Smooth muscle cell (in vitro differentiated cells): Measurements from ENCODE around the gene TOLLIP. TPM values are rescaled to one million over a fixed set of nuclear protein-coding genes. Genes with fewer than 3 reads are reported as not detected.

Source experiments
- DNase-seq: peaks from one replicate; lab custom pipeline; 2025; ENCODE audit not compliant: unreplicated experiment; lab: John Stamatoyannopoulos, UW
- H2AFZ ChIP-seq: fragments of 200-600 bp; sonication (generic); 2 replicates; pipeline ENCODE4 v1.6.0; 2016; ENCODE audit warnings: antibody characterized with exemption, low read depth, mild to moderate bottlenecking
- H3F3A ChIP-seq: fragments of 200-600 bp; sonication (generic); 2 replicates; pipeline ENCODE4 v1.6.0; 2017; ENCODE audit warnings: antibody characterized with exemption, low read depth
- H3K27ac ChIP-seq: fragments of 200-600 bp; sonication (generic); 2 replicates; pipeline ENCODE4 v1.5.1; 2016; ENCODE audit warnings: low read depth, mild to moderate bottlenecking
- H3K27me3 ChIP-seq: fragments of 200-600 bp; sonication (generic); 2 replicates; pipeline ENCODE4 v1.6.1; 2016; ENCODE audit warnings: low read depth, mild to moderate bottlenecking
- H3K36me3 ChIP-seq: fragments of 200-600 bp; sonication (generic); 2 replicates; pipeline ENCODE4 v1.5.1; 2016; ENCODE audit warnings: low read depth
- H3K4me1 ChIP-seq: fragments of 200-600 bp; sonication (generic); 2 replicates; pipeline ENCODE4 v1.5.1; 2016; ENCODE audit warnings: low read depth
- H3K4me2 ChIP-seq: fragments of 200-600 bp; sonication (generic); 2 replicates; pipeline ENCODE4 v1.6.0; 2016; ENCODE audit warnings: mild to moderate bottlenecking
- H3K4me3 ChIP-seq: fragments of 200-600 bp; sonication (generic); 2 replicates; pipeline ENCODE4 v1.5.1; 2016; ENCODE audit warnings: mild to moderate bottlenecking
- H3K79me2 ChIP-seq: fragments of 200-600 bp; sonication (generic); 2 replicates; pipeline ENCODE4 v1.6.0; 2016; ENCODE audit warnings: low read depth, mild to moderate bottlenecking
- H3K9ac ChIP-seq: fragments of 200-600 bp; sonication (generic); 2 replicates; pipeline ENCODE4 v1.6.0; 2016; ENCODE audit warnings: low read depth
- H3K9me3 ChIP-seq: fragments of 200-600 bp; sonication (generic); replicated peaks from 2 replicates; pipeline ENCODE4 v1.5.1; 2016; ENCODE audit warnings: low read depth
- H4K20me1 ChIP-seq: fragments of 200-600 bp; sonication (generic); 2 replicates; pipeline ENCODE4 v1.6.0; 2016; ENCODE audit warnings: low read depth
- WGBS: methylation state at CpG from one replicate; pipeline ENCODE4 v1.1.7; 2016; ENCODE audit warnings: low lambda C conversion rate; 5-methylcytosine and 5-hydroxymethylcytosine counted together
- polyA plus RNA-seq: library from polyadenylated mRNA; unstranded; fragments of >200 nt; fragmentation: Nextera tagmentation; extraction: Ambion mirVana; gene quantifications from 2 replicates; pipeline ENCODE4 v1.2.1, GENCODE V29; 2016
- total RNA-seq: library from RNA; depleted of rRNA; stranded (reverse); fragments of >200 nt; gene quantifications from 2 replicates; pipeline ENCODE4 v1.2.3, GENCODE V29; 2014
- TF ChIP-seq, protein P1 (sequence below): fragments of 200-600 bp; sonication (generic); IDR thresholded peaks from 2 replicates; pipeline ENCODE4 v1.5.1; 2017; ENCODE audit warnings: borderline replicate concordance, mild to moderate bottlenecking, antibody characterized with exemption; ENCODE audit not compliant: insufficient read depth, poor library complexity, severe bottlenecking

Gene TOLLIP
- total and polyA plus RNA-seq, 2 experiments from 2014 or later = 20.3 to 63.0 TPM

DNA sequence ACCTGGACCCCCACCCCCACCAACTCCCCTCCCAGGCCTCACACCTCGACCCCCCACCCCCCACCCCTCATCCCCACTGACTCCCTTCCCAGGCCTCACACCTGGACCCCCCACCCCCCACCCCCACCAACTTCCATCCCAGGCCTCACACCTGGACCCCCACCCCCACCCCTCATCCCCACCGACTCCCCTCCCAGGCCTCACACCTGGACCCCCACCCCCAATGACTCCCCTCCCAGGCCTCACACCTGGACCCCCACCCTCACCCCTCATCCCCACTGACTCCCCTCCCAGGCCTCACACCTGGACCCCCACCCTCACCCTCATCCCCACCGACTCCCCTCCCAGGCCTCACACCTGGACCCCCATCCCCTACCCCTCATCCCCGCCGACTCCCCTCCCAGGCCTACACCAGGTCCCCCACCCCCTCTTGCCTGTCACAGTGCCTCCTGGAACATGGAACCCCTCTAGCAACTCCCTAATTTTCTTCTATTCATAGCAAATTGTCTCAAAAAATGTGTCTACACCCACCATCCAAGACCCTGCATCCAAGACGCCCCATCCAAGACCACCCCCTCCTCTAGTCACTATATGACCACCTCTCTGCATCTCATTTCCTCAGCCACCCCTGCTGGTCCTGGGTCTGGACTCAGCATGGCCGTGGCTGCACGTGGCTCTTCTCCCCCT is 43.4 kb upstream of the TOLLIP start:
- TF ChIP-seq, protein P1, sequence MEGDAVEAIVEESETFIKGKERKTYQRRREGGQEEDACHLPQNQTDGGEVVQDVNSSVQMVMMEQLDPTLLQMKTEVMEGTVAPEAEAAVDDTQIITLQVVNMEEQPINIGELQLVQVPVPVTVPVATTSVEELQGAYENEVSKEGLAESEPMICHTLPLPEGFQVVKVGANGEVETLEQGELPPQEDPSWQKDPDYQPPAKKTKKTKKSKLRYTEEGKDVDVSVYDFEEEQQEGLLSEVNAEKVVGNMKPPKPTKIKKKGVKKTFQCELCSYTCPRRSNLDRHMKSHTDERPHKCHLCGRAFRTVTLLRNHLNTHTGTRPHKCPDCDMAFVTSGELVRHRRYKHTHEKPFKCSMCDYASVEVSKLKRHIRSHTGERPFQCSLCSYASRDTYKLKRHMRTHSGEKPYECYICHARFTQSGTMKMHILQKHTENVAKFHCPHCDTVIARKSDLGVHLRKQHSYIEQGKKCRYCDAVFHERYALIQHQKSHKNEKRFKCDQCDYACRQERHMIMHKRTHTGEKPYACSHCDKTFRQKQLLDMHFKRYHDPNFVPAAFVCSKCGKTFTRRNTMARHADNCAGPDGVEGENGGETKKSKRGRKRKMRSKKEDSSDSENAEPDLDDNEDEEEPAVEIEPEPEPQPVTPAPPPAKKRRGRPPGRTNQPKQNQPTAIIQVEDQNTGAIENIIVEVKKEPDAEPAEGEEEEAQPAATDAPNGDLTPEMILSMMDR = no peak
- Histone ChIP-seq H3K9me3 (no peaks in the 10 kb centered on the region), H3K79me2 (no peaks in the 10 kb centered on the region), H3K4me2 (no peak overlapping the region), H3K9ac (no peak overlapping the region), H3K36me3 (no peaks in the 10 kb centered on the region), H4K20me1 (no peaks in the 10 kb centered on the region), H3K4me1 (no peaks in the 10 kb centered on the region), H3K27me3 (no peaks in the 10 kb centered on the region), H3K27ac (no peak overlapping the region), H3F3A (no peaks in the 10 kb centered on the region), H2AFZ (no peak overlapping the region), H3K4me3 (no peak overlapping the region)
- 92% methylated on average over 5 of the region's 8 CpGs for WGBS
- DNase-seq = no peak

DNA sequence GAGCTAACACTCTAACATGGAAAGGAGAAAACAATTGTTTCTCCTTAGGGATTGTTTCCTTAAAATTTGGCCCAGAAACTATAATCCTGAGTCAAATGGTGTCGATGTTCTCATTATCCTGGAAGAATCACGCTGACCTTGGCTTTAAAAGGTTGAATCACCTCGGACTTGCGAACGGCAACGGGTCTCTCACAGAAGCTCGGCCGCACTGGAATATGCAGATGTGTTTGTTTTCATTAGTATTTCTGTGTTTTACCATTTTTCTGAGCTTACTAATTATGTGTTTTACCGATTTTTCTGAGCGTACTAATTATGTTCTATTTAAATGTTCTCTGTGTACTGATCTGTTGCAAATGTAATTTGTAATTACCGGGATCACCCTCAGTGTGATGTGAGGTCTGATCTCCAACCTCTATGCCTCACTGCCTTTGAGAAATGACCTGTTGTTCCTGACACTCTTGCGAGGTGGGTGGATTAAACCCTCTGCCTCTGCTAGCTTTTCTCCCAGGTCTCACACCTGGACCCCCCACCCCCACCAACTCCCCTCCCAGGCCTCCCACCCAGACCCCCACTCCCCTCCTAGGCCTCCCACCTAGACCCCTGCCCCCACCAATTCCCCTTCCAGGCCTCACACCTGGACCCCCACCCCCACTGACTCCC is 42.0 kb upstream of the TOLLIP start:
- H3K9me3 ChIP-seq = no peaks in the 10 kb centered on the region
- H3K27ac ChIP-seq = no peak overlapping the region
- no peaks in the 10 kb centered on the region for H3K36me3 ChIP-seq
- H3K4me2 ChIP-seq = no peak overlapping the region
- no peaks in the 10 kb centered on the region for H3K79me2 ChIP-seq
- no peak overlapping the region for H2AFZ ChIP-seq
- H3F3A ChIP-seq = no peaks in the 10 kb centered on the region
- TF ChIP-seq, protein P1 = no peak
- 77% methylated on average over 12 of the region's 12 CpGs for WGBS
- no peaks in the 10 kb centered on the region for H4K20me1 ChIP-seq
- H3K9ac ChIP-seq = no peak overlapping the region
- H3K4me1 ChIP-seq = no peaks in the 10 kb centered on the region
- no peak overlapping the region for H3K4me3 ChIP-seq
- no peak for DNase-seq
- H3K27me3 ChIP-seq = no peaks in the 10 kb centered on the region

DNA sequence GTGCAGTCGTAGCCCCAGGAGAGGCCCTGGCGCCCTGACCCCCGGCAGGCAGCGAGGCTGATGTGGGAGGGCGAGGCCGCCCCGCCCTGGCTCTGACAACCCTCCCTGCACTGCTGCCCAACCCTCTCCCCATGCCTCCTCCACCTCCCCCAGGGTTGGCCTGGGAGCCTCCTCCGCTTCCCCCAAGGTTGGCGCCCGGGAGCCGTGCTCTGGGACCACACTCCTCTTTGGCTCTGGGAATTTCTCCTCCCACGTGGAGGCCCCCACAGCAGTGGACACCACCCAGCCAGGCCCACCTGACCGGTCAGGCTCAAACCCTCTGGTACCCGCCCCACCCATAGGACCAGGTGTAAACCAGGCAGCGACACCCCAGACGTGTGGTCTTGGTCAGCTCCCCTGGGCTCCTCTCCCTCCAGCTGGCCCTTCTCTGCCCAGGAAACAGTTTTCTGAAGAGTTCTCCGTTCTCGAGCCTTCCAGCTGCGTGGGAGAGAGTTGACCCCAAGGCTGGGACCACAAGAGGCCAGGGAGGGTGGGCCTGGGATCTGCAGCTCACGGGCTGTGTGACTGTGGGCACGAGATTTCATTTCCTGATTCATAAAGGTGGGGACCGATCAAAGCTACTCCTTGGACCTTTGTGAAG is 40.8 kb upstream of the TOLLIP start:
- TF ChIP-seq, protein P1 = no peak
- WGBS = 85% methylated on average over 17 of the region's 22 CpGs
- H3K4me2 ChIP-seq = no peak overlapping the region

More for the DNA sequence above, 40.8 kb upstream of the TOLLIP start:
- H3K9me3 ChIP-seq = no peaks in the 10 kb centered on the region
- no peaks in the 10 kb centered on the region for H3K27me3 ChIP-seq
- no peak overlapping the region for H3K4me3 ChIP-seq
- H3F3A ChIP-seq = no peaks in the 10 kb centered on the region
- no peak overlapping the region for H3K27ac ChIP-seq
- H3K79me2 ChIP-seq = no peaks in the 10 kb centered on the region
- H4K20me1 ChIP-seq = no peaks in the 10 kb centered on the region
- no peak for DNase-seq
- no peak overlapping the region for H3K9ac ChIP-seq
- no peaks in the 10 kb centered on the region for H3K4me1 ChIP-seq
- no peak overlapping the region for H2AFZ ChIP-seq
- H3K36me3 ChIP-seq = no peaks in the 10 kb centered on the region
